Left kidney (tissue), 2 donors: Measurements from ENCODE around the gene DCPS. TPM values are rescaled to one million over a fixed set of nuclear protein-coding genes. Genes with fewer than 3 reads are reported as not detected.
"Not testable (repeated sequence)": the region's sequence is repeated elsewhere in the genome, so short reads cannot be mapped to it uniquely, and the experiment has no call there.

Experiments used
- DNase-seq: peaks from one replicate; pipeline ENCODE4 v3.0.0-alpha.2; 2013
- polyA plus RNA-seq: library from polyadenylated mRNA; unstranded; fragments of 120-200 nt; gene quantifications from one replicate; pipeline ENCODE4 v1.2.1, GENCODE V29; 2013; ENCODE audit not compliant: insufficient read length

The DCPS gene
- polyA plus RNA-seq, 1 donor, result 14.6 TPM

GRCh38 chr11:126359431-126360048 lies 55.7 kb downstream of the DCPS start:
- DNase-seq, result no peak

GRCh38 chr11:126360049-126360446 lies 56.2 kb downstream of the DCPS start:
- DNase-seq, result no peak

DNA sequence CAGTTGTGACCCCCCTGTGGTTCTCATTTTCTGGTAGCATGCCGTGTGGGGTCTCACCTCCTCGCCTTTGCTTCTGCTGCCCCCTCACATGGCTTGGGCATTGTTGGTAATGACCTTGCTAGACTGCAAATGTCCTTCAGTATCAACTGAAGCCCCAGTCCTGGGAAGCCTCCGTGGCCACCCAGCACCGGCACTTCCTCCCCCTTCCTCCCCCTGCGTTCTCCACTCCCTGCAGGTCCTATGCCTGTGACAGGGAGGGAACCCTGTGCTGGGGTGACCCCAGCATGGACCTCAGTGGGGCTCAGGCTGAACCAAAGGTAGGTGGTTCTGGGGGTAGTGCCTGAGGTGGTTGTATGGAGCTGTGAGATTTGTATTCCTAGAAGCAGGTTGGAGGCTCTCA lies 57.5 kb downstream of the DCPS start:
- DNase-seq, result no peak

- DNase-seq, result no peak
These were observed 59.2 kb downstream of the DCPS start for GRCh38 chr11:126362879-126363655.

DNA sequence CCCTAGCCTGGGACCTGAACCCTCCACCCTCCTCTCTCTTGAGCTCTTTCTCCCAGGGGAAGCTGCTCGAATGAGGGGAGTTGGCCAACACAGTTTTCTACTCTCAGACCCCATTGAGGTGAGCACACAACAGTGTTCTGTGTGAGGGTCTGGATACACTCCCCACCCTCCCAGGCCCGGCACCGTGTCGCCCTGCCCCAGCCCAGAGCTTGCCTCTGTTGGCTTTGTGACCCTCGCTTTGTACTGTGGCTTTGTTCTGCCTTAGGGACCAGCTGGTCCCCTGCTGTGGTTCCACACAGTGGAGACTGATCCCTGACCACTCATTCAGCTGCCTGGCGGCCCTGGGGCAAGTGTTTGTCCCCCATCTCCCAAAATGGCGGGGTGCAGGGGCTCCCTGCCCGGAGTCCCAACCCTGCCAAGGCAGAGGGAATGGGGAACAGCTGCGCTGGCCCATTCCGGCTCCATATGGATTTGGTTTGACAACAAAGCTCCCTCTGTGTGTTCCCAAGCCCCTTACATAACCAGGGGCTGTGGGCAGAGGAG lies 59.9 kb downstream of the DCPS start:
- no peak for DNase-seq

DNA sequence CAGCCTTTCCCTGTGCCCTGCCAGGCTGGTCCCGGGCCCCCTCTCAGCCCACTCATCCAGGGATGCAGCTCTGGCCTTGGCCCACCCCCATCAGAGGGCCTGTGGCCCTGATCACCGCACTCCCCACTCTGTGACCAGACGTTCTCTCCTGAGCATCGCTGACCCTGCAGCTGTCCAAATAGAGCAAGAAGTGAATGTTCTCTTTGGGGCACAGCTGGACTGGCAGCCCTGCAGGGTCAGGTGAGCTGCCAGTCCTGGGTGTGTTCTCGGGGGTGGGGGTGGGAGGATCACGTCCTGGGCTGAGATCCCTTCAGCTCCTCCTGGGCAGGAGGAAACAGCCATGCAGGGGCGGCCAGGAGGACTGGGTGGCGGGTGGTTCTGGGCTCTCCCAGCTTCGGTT lies 60.9 kb downstream of the DCPS start:
- DNase-seq, result not testable (repeated sequence)

- DNase-seq, result not testable (repeated sequence)
These were observed 61.6 kb downstream of the DCPS start for GRCh38 chr11:126365508-126365907.

DNA sequence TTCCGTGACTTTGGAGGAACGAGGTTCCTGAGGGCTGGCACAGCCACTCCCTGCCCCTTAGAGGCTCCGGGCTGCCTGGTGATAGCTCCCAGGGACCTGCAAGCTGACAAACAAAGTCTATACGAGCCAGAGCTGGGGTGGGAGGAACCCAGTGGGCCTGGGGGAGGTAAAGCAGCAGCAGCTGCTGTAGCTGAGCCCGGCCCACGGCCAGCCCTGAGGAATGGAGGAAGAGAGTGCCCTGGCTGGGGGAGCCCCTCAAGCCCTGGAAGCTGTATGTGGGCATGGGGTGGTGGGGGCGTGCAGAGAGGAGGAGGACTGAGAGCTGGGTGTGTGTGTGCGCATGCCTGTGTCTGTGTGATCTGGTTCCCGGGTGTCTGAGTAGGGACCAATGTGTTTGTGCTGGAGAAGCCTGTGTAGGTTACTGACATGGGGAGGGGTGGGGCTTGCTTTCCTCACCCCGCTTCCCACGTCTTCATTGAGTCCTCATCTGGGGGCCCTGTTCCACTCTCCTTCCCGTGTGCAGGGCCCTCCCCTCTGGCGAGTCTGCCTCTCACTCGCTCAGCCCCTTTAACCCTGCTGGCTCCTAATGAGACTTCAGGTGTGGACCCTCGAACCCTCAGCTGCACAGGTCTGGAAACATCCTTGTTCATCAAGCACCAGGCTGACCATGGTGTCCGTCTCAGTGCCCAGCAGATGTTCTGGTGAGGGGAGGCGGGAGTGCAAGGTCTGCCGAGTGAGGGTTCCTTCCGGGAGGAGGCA lies 62.4 kb downstream of the DCPS start:
- DNase-seq, result peak; percentile 33

GRCh38 chr11:126366823-126367654 lies 63.2 kb downstream of the DCPS start:
- not testable (repeated sequence) for DNase-seq

DNA sequence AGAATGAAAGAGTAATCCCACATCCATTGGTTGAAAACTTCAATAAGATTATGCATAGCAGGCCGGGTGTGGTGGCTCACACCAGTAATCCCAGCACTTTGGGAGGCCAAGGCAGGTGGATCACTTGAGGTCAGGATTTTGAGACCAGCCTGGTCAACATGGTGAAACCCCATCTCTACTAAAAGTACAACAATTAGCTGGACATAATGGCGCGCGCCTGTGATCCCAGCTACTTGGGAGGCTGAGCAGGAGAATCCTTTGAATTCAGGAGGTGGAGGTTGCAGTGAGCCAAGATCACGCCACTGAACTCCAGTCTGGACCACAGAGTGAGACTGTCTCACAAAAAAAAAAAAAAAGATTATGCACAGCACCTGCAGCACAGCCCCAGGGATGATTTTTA lies 63.9 kb downstream of the DCPS start:
- DNase-seq, result not testable (repeated sequence)

DNA sequence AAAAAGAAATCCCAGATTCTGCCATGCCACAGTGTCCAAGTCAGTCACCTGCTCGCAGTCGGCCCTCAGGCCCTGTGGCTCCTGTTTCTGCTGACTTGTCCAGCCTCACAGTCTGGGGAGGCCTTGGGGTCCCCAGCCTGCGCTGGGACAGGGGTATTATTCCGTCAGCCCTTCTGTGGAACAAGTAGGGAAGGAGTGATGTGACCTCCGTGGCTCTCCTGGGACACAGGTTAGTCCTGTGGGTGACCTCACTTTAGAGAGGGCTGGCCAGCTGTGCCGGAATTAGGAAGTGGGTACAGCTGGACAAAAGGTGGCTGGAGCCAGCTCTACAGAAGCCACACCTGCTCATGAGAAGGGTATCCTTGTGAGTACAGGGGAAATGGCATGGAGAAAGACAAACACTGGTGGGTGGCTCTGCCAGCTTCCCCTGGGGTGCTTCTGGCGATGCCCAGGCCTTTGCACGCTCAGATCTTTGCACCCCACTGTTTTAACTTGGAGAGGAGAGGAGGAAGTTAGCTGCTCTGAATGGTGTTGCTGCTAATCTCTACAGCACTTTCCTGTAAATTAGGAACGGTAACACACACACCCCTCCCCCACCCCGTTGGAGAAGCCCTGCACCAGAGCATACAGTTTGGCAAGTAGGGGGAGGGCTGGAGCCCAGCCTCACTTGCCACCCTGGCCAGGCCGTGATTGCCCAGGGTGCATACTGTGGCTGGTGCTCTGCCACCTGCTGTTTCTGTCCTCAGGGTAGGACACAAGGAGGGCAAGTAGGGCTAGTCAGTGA lies 64.7 kb downstream of the DCPS start:
- not testable (repeated sequence) for DNase-seq

DNA sequence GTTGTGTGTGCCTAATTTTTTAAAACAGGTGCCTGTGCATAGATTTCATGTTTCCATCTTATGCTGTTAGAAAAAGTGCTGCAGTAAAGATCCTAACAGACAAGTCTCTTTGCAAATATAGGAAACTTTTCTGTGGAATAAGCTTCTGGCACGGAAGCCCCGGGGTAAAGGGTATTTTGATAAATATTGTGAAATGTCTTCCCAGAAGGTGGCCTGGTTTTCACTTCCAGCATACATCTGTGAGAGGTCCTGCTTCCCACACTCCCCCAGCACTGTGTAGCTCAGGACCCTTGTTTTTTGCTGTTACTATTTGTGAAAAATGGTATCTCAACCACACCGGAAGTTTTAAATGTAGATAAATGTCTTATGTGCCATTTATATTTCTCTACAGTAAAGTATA lies 66.2 kb downstream of the DCPS start:
- DNase-seq, result no peak

GRCh38 chr11:126371595-126371994 lies 67.7 kb downstream of the DCPS start:
- DNase-seq, result no peak

DNA sequence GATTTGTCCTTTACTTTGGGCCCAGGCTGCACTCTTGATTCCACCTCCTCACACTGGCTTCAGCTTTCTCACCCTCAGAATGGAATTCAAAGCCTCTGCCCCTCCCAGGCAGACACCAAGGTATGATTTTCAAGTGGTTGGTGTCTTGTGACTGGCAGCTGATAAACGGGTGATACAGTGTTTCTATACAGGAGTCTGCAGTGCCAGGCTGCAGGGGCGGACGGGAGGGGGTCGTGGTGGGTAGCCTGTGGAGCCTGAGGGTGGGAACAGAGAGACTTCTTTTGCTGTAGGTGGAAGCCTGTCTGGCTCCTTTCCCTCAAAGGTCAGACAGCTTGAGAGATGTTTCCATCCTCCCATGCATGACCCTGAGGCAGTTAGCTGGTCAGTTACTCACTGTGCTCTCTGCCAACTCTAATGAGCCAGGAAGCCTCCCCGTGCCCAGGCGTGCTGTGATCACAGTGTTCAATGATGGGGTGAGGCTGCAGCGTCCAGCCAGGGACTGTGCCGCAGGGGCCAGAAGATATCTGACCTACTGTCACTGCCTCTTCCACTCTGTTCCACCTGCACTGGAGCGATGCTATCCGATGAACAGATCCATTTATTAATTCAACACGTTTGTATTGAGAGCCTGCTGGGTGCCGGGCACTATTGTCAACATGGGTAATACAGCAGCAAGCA lies 69.7 kb downstream of the DCPS start:
- DNase-seq, result not testable (repeated sequence)

DNA sequence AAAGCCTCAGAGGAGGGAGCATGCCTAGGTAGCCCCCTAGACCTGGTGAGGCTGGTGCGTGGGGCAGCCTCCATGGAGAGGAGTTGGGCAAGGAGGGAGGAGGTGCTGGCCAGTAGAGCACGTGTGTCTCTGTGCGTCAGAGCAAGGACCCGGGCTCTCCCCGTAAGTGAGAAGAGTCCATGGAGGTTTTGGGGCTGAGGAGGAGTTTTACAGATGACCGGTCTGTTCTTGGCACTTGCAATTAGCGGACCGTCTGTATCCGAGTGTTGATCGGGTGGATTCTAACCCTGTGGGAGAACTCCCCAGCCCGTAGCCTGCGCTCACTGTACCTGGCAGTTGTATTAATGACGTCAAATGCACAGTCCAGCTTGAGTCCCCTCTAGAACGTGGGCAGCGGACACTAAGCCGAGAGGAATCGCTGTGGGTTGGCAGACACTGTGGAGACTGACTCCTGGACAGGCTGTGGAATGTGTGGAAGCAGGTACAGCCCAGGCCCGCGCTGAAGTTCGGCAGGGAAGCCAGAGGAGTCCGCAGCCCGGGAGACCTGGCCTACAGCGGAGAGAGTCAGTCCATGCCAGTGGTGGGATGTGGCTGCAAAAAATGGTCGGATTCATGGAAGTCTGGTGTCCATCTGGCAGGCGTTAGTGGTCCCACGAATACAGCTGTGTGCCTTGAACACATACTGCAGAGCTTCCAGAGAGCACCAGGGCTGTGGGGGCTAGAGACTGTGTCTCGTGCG lies 70.9 kb downstream of the DCPS start:
- not testable (repeated sequence) for DNase-seq

DNA sequence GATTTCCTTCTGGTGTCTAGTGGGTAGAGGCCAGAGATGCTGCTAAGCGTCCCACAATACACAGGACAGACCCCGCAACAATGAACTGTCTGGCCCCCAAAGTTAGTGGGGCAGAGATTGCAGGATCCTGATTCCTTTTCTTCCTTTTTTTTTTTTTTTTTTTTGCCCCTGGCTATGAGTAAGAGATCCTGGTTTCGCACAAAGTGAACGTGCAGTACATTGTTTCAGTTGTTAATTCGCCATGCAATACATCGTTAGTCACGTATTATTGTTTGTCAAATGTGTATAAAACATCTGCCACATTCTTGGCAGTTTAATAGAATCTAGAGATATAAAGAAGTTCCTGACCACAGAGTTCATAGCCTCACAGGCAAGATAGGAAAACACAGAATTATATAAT lies 71.9 kb downstream of the DCPS start:
- DNase-seq, result no peak

- DNase-seq, result no peak
These were observed 74.9 kb downstream of the DCPS start for GRCh38 chr11:126378763-126379162.

DNA sequence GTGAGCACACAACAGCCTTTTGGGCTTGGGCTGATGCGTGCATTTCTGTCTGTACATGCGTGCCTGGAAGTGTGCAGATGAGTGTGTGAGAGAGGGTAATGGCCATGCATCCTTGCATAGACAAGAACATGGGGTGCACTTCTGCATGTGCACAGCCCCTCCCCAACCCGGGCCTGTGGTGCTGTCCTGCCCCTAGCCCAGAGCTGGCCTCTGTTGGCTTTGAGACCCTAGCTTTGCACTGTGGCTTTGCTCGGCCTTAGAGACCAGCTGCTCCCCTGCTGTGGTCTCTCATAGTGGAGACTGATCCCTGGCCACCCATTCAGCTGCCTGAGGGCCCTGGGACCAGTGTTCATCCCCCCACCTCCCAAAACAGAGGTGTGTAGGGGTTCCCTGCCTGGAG lies 77.0 kb downstream of the DCPS start:
- DNase-seq, result no peak

- not testable (repeated sequence) for DNase-seq
These were observed 78.1 kb downstream of the DCPS start for GRCh38 chr11:126381960-126382359.

GRCh38 chr11:126382641-126383040 lies 78.8 kb downstream of the DCPS start:
- not testable (repeated sequence) for DNase-seq
